Left ventricle myocardium inferior (tissue), 1 donor: ENCODE data around the gene ZFYVE16. TPM values are rescaled to one million over a fixed set of nuclear protein-coding genes. Genes with fewer than 3 reads are reported as not detected.
"Not testable (repeated sequence)": the region's sequence is repeated elsewhere in the genome, so short reads cannot be mapped to it uniquely, and the experiment has no call there.

Source experiments
- DNase-seq: peaks from one replicate; pipeline ENCODE4 v3.0.0-alpha.2; 2020
- H3K27ac ChIP-seq: fragments of 200-600 bp; replicated peaks from 2 replicates; pipeline ENCODE4 v1.8.0; 2021
- H3K27me3 ChIP-seq: fragments of 200-600 bp; 2 replicates; pipeline ENCODE4 v1.8.0; 2021; ENCODE audit warnings: low read depth
- H3K36me3 ChIP-seq: fragments of 200-600 bp; 2 replicates; pipeline ENCODE4 v1.8.0; 2021
- H3K4me1 ChIP-seq: fragments of 200-600 bp; 2 replicates; pipeline ENCODE4 v1.8.0; 2021
- H3K4me3 ChIP-seq: fragments of 200-600 bp; 2 replicates; pipeline ENCODE4 v1.8.0; 2021; ENCODE audit warnings: mild to moderate bottlenecking, moderate library complexity
- H3K9me3 ChIP-seq: fragments of 200-600 bp; replicated peaks from 2 replicates; pipeline ENCODE4 v1.8.0; 2021
- intact Hi-C: fragments of 100-400 bp; cut with micrococcal nuclease; formaldehyde crosslinking; loops from one replicate; pipeline ENCODE4 v1.11.0; 2022
- total RNA-seq: library from RNA; stranded (reverse); fragmentation: NEBNext Ultra II Directional; extraction: Animal tissue kit (Norgen Biotek cat#: 25700); gene quantifications from one replicate; pipeline ENCODE4 v1.2.1, GENCODE V29; 2021
- TF ChIP-seq, protein P1 (sequence below): fragments of 200-600 bp; IDR thresholded peaks from 2 replicates; pipeline ENCODE4 v1.8.0; 2021; ENCODE audit warnings: antibody characterized with exemption, mild to moderate bottlenecking, borderline replicate concordance
- donor health status: DM: no; HTN: yes; CAD: no; lungs with severe emphysema.

ZFYVE16 gene
- total RNA-seq, 1 donor from 2014 or later = 36.9 TPM

DNA sequence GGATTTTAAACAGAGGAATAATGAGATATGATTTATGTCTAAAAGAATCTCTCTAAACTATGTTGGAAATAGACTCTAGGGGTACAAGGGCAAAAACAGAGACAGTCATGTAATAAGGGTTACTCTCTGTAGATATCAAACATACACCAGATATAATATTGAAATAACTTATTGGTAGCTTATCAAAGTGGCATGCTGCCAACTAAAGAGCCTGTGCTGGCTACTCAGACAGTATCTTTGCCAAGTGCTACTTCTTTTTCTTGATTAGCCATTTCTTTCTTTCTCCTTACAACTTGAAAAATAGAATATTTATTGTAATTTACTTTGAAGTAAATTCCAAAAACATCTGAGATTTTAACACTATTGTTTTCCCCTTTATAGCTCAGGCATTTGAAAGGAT lies 34.9 kb downstream of the ZFYVE16 start:
- H3K4me1 ChIP-seq = peaks cover 6% of the 10 kb centered on the region
- no peaks in the 10 kb centered on the region for H3K27me3 ChIP-seq
- H3K36me3 ChIP-seq = peaks cover 61% of the 10 kb centered on the region
- DNase-seq = no peak
- H3K9me3 ChIP-seq = no peaks in the 10 kb centered on the region
- intact Hi-C loops = no loop called here
- TF ChIP-seq, protein P1, sequence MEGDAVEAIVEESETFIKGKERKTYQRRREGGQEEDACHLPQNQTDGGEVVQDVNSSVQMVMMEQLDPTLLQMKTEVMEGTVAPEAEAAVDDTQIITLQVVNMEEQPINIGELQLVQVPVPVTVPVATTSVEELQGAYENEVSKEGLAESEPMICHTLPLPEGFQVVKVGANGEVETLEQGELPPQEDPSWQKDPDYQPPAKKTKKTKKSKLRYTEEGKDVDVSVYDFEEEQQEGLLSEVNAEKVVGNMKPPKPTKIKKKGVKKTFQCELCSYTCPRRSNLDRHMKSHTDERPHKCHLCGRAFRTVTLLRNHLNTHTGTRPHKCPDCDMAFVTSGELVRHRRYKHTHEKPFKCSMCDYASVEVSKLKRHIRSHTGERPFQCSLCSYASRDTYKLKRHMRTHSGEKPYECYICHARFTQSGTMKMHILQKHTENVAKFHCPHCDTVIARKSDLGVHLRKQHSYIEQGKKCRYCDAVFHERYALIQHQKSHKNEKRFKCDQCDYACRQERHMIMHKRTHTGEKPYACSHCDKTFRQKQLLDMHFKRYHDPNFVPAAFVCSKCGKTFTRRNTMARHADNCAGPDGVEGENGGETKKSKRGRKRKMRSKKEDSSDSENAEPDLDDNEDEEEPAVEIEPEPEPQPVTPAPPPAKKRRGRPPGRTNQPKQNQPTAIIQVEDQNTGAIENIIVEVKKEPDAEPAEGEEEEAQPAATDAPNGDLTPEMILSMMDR = no peak
- no peak overlapping the region for H3K4me3 ChIP-seq
- no peak overlapping the region for H3K27ac ChIP-seq

DNA sequence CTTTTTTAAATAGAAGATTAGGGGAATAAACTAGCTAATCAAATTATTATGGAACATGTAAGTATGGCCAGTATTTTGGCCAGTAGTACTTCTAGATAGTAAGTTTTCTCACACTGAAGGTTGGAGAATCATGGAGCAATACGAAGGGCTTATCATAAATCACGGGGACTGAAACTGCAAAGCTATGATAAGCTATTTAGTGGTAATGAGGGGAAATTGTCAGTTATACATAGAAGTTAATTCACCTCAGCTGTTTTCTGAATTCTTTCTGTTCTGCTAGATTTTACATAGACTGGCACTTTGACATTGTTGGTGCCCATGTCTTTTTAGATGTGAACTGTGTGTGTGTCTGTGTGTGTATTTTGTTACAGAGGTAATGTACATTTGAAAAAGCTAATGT lies 45.5 kb downstream of the ZFYVE16 start:
- no peak for DNase-seq
- Histone ChIP-seq H3K27me3 (no peaks in the 10 kb centered on the region), H3K9me3 (no peaks in the 10 kb centered on the region), H3K4me3 (no peak overlapping the region), H3K36me3 (peaks cover 81% of the 10 kb centered on the region), H3K4me1 (no peaks in the 10 kb centered on the region), H3K27ac (no peak overlapping the region)
- intact Hi-C loops = no loop called here
- TF ChIP-seq, protein P1 = no peak

DNA sequence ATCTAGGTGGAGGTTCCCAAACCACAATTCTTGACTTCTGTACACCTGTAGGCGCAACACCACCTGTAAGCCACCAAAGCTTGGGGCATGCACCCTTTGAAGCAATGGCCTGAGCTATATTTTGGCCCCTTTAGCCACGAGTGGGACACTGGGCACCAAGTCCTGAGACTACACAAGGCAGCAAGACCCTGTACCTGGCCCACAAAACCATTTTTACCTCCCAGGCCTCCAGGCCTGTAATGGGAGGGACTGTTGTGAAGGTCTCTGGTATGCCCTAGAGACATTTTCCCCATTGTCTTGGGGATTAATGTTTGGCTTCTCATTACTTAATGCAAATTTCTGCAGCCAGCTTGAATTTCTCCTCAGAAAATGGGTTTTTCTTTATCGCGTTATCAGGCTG lies 55.4 kb downstream of the ZFYVE16 start:
- intact Hi-C loops = no loop called here
- Histone ChIP-seq H3K27me3 (no peaks in the 10 kb centered on the region), H3K27ac (no peak overlapping the region), H3K9me3 (peaks cover 35% of the 10 kb centered on the region), H3K4me1 (no peaks in the 10 kb centered on the region), H3K4me3 (no peak overlapping the region), H3K36me3 (peaks cover 92% of the 10 kb centered on the region)
- TF ChIP-seq, protein P1 = no peak
- no peak for DNase-seq

DNA sequence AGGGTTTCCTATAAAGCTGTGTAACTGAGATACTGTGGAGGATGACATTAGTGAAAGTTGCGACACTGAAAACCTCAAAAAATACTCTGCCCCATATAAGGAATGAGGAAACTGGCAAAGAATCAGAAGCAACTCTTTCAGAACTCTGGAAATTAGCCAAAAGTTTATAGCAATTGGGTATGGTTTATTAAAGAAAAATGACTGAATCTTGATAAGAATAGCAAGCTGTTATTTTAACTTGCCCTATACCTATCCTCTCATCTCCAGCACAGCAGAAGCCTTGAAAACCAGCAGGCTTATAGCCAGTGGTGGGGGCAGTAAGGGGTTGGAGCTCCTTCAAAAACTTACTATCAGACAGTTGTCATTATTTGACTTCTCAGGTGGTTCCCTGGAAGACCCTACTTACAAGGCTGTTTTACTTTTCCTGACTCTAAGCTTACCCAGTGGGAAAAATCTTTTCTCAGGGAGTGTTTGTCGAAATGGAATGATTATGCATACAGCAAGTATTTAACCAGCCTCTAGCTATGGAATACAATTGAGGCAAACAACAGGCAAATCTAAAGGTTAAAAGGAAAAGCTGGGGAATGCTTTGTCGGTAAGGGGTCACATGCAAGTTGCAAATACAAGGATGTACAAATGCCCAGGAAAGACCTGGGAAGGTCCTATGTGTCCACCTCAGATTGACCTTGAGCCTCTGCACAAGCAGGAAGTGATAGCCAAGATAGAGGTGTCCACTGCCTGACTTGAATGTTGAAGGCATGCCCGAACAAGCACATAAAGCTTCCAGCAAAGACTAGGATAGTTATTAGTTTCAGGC lies 59.0 kb downstream of the ZFYVE16 start:
- Histone ChIP-seq H3K36me3 (peaks cover 85% of the 10 kb centered on the region), H3K27me3 (no peaks in the 10 kb centered on the region), H3K9me3 (peaks cover 54% of the 10 kb centered on the region), H3K4me1 (no peaks in the 10 kb centered on the region), H3K27ac (peak overlapping the region; percentile 31), H3K4me3 (no peak overlapping the region)
- intact Hi-C loops = no loop called here
- DNase-seq = no peak
- TF ChIP-seq, protein P1 = no peak

DNA sequence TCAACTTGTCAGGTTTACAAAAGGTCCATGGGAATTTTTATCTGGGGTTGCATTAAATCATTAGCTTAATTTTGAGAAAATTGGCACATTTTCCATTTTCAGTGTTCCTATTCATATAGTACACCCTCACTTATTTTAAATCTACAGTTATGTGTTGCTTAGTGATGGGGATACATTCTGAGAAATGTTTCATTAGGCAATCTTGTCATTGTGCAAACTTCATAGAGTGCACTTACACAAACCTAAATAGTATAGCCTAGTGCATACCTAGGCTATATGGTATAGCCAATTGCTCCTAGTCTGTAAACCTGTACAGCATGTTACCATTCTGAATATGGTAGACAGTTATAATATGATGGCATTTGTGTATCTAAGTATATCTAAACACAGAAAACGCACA lies 60.3 kb downstream of the ZFYVE16 start:
- no peaks in the 10 kb centered on the region for H3K4me1 ChIP-seq
- TF ChIP-seq, protein P1 = no peak
- peaks cover 85% of the 10 kb centered on the region for H3K36me3 ChIP-seq
- H3K9me3 ChIP-seq = peaks cover 45% of the 10 kb centered on the region
- intact Hi-C loops = no loop called here
- no peak overlapping the region for H3K4me3 ChIP-seq
- no peak for DNase-seq
- no peaks in the 10 kb centered on the region for H3K27me3 ChIP-seq
- no peak overlapping the region for H3K27ac ChIP-seq

DNA sequence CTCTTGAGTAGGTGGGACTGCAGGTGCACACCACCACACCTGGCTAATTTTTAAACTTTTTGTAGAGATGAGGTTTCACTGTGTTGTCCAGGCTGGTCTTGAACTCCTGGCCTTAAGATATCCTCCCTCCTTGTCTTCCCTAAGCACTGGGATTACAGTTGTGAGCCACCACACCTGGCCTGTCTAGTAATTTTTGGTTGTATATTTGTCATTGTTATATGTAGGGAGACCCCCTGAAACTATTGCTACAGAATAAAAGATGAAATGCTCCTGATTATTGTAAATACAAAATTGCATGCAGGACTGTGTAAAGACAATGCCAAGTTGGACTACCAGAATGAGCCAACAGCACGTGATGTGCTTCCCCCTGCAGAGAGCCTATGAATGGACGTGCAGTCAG lies 62.8 kb downstream of the ZFYVE16 start:
- H3K27me3 ChIP-seq, H3K27ac ChIP-seq, H3K4me3 ChIP-seq, DNase-seq, intact Hi-C loops, H3K4me1 ChIP-seq: not testable (repeated sequence)
- Histone ChIP-seq H3K36me3 (peaks cover 86% of the 10 kb centered on the region), H3K9me3 (peaks cover 20% of the 10 kb centered on the region)
